Measurements from ENCODE around the gene MOB3B.

- TF ChIP-seq, protein P1, sequence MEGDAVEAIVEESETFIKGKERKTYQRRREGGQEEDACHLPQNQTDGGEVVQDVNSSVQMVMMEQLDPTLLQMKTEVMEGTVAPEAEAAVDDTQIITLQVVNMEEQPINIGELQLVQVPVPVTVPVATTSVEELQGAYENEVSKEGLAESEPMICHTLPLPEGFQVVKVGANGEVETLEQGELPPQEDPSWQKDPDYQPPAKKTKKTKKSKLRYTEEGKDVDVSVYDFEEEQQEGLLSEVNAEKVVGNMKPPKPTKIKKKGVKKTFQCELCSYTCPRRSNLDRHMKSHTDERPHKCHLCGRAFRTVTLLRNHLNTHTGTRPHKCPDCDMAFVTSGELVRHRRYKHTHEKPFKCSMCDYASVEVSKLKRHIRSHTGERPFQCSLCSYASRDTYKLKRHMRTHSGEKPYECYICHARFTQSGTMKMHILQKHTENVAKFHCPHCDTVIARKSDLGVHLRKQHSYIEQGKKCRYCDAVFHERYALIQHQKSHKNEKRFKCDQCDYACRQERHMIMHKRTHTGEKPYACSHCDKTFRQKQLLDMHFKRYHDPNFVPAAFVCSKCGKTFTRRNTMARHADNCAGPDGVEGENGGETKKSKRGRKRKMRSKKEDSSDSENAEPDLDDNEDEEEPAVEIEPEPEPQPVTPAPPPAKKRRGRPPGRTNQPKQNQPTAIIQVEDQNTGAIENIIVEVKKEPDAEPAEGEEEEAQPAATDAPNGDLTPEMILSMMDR (IDR thresholded peaks at IDR 0.05): no peak
- no peak for TF ChIP-seq POLR2A (IDR thresholded peaks at IDR 0.05)
Observed at GRCh38 chr9:27328483-27328882, 201.1 kb downstream of the MOB3B start.
